Gastroesophageal sphincter (tissue), 4 donors: ENCODE results near the gene CASP1. TPM values are rescaled to one million over a fixed set of nuclear protein-coding genes. Genes with fewer than 3 reads are reported as not detected.
"Not testable (repeated sequence)": the region's sequence is repeated elsewhere in the genome, so short reads cannot be mapped to it uniquely, and the experiment has no call there.

Experiments
- ATAC-seq: fragments of 150-250 bp; one replicate; pipeline ENCODE4 v1.9.1; 2016; ENCODE audit warnings: mild to moderate bottlenecking, moderate library complexity
- H3K27ac ChIP-seq, 4 donors: fragments of 200-600 bp; sonication (generic) in 3 of 4; 1 replicate in 3 of 4; 2 replicates in 1 of 4; pipeline ENCODE4 v1.5.1; 2016 to 2019
- H3K27me3 ChIP-seq: fragments of 200-600 bp; sonication (generic); one replicate; pipeline ENCODE4 v1.5.1; 2019
- H3K36me3 ChIP-seq, 2 donors: fragments of 200-600 bp; sonication (generic); one replicate each; pipeline ENCODE4 v1.5.1; 2019; ENCODE audit warnings: control low read depth in 1 of 2
- H3K4me1 ChIP-seq, 3 donors: fragments of 200-600 bp; sonication (generic); 1 replicate in 2 of 3; 2 replicates in 1 of 3; pipeline ENCODE4 v1.5.1; 2016 to 2019; ENCODE audit warnings: control low read depth in 2 of 3
- H3K4me3 ChIP-seq, 2 donors: fragments of 200-600 bp; sonication (generic); one replicate each; pipeline ENCODE4 v1.5.1; 2019; ENCODE audit warnings: mild to moderate bottlenecking in 1 of 2, moderate library complexity in 1 of 2
- H3K9me3 ChIP-seq, 3 donors: fragments of 200-600 bp; sonication (generic); one replicate each; pipeline ENCODE4 v1.5.1; 2017 to 2019; ENCODE audit warnings: control low read depth in 2 of 3
- CTCF ChIP-seq, 4 experiments: fragments of 200-600 bp in 2 of 4; fragments of 450-650 bp in 2 of 4; sonication (generic) in 1 of 4; IDR thresholded peaks; one replicate each; pipeline ENCODE4 v1.5.1; 2017 to 2019; ENCODE audit warnings: antibody characterized with exemption in 4 of 4, mild to moderate bottlenecking in 2 of 4, moderate library complexity in 2 of 4
- EP300 ChIP-seq: sonication (generic); formaldehyde crosslinking; IDR thresholded peaks from one replicate; pipeline ENCODE4 v1.6.1; 2017; ENCODE audit warnings: antibody characterized with exemption, mild to moderate bottlenecking
- POLR2A ChIP-seq, 2 donors: fragments of 450-650 bp; IDR thresholded peaks; one replicate each; pipeline ENCODE4 v1.6.1; 2017; ENCODE audit warnings: antibody characterized with exemption in 2 of 2, mild to moderate bottlenecking in 2 of 2, moderate library complexity in 1 of 2
- POLR2AphosphoS5 ChIP-seq: sonication (generic); formaldehyde crosslinking; IDR thresholded peaks from one replicate; pipeline ENCODE4 v1.6.1; 2017; ENCODE audit warnings: antibody characterized with exemption
- whole genome bisulfite sequencing, 2 donors: methylation state at CpG; one replicate each; pipeline ENCODE4 v1.1.5; 2018; ENCODE audit warnings: low coverage in 1 of 2; 5-methylcytosine and 5-hydroxymethylcytosine counted together
- total RNA-seq, 4 donors: library from RNA; depleted of rRNA; stranded (reverse); fragments of >200 nt; gene quantifications; one replicate each; pipeline ENCODE4 v1.1.0, GENCODE V29; 2016

CASP1 gene
- total RNA-seq, 4 donors from 2014 or later = 3.0 to 12.8 (median 7.3) TPM

- no peak for ATAC-seq
- 80 to 94% methylated on average over 1 to 2 of the region's 2 CpGs for WGBS, 2 donors
- no peak overlapping the region for H3K27ac ChIP-seq
- no peaks in the 10 kb centered on the region for H3K9me3 ChIP-seq
- H3K27me3 ChIP-seq = no peaks in the 10 kb centered on the region
- no peak overlapping the region for H3K4me3 ChIP-seq
- TF ChIP-seq CTCF (IDR thresholded peaks at IDR 0.05) (no peak), POLR2AphosphoS5 (no peak), POLR2A (IDR thresholded peaks at IDR 0.05) (no peak), EP300 (no peak)
- no peaks in the 10 kb centered on the region for H3K4me1 ChIP-seq
- H3K36me3 ChIP-seq = no peaks in the 10 kb centered on the region
These were observed 39.2 kb upstream of the CASP1 start for GRCh38 chr11:105074166-105074530.

- no peaks in the 10 kb centered on the region for H3K9me3 ChIP-seq
- no peak for ATAC-seq
- 100% methylated on average over 1 of the region's 1 CpG; no CpG with 5 or more reads in 1 of the 2 donors for WGBS, 2 donors
These were observed 38.7 kb upstream of the CASP1 start for GRCh38 chr11:105073456-105074165.

GRCh38 chr11:105072080-105072479 lies 37.1 kb upstream of the CASP1 start:
- WGBS, 2 donors = 57 to 80% methylated on average over 1 of the region's 2 CpGs
- not testable (repeated sequence) for ATAC-seq, H3K4me1 ChIP-seq, H3K36me3 ChIP-seq, H3K27ac ChIP-seq, H3K9me3 ChIP-seq, H3K27me3 ChIP-seq, H3K4me3 ChIP-seq

More at GRCh38 chr11:105073456-105074165, 38.7 kb upstream of the CASP1 start:
- no peaks in the 10 kb centered on the region for H3K36me3 ChIP-seq
- H3K4me3 ChIP-seq = no peak overlapping the region
- no peak overlapping the region for H3K27ac ChIP-seq
- TF ChIP-seq POLR2A (IDR thresholded peaks at IDR 0.05) (no peak), POLR2AphosphoS5 (no peak), EP300 (no peak), CTCF (IDR thresholded peaks at IDR 0.05) (no peak)
- no peaks in the 10 kb centered on the region for H3K4me1 ChIP-seq
- no peaks in the 10 kb centered on the region for H3K27me3 ChIP-seq

GRCh38 chr11:105071089-105071732 lies 36.3 kb upstream of the CASP1 start:
- no peak for ATAC-seq
- Histone ChIP-seq H3K27me3 (no peaks in the 10 kb centered on the region), H3K27ac (no peak overlapping the region), H3K9me3 (no peaks in the 10 kb centered on the region), H3K36me3 (no peaks in the 10 kb centered on the region), H3K4me1 (no peaks in the 10 kb centered on the region), H3K4me3 (no peak overlapping the region)
- 72 to 100% methylated on average over 1 to 4 of the region's 4 CpGs for WGBS, 2 donors
- TF ChIP-seq CTCF (IDR thresholded peaks at IDR 0.05) (no peak), EP300 (no peak), POLR2A (IDR thresholded peaks at IDR 0.05) (no peak), POLR2AphosphoS5 (no peak)

- Histone ChIP-seq H3K27me3 (no peaks in the 10 kb centered on the region), H3K36me3 (no peaks in the 10 kb centered on the region), H3K4me1 (no peaks in the 10 kb centered on the region), H3K4me3 (no peak overlapping the region), H3K27ac (no peak overlapping the region), H3K9me3 (no peaks in the 10 kb centered on the region)
- TF ChIP-seq POLR2A (IDR thresholded peaks at IDR 0.05) (no peak), EP300 (no peak), CTCF (IDR thresholded peaks at IDR 0.05) (no peak), POLR2AphosphoS5 (no peak)
- 78 to 91% methylated on average over 4 of the region's 4 CpGs for WGBS, 2 donors
- ATAC-seq = no peak
These were observed 35.4 kb upstream of the CASP1 start for GRCh38 chr11:105070306-105070705.

DNA sequence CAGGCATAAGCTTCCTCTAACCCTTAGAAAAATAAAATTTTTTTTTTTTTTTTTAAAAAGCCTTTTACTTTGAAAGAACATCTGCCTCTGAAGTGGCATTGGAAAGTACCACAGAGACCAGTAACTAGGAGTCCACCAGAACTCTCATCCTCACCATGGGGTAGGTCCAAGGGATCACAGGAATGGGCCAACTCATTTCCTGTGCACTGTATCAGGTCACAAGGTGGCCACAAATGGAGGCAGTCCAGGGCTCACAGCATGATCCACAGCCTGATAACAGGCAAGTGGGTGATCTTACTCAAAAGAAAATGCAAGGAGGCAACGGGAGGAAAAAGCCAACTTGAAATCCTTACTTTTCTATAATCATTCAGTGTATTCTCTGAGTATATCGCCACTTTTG lies 34.8 kb upstream of the CASP1 start:
- not testable (repeated sequence) for H3K9me3 ChIP-seq, H3K4me3 ChIP-seq, ATAC-seq, H3K27ac ChIP-seq, H3K36me3 ChIP-seq, H3K27me3 ChIP-seq, H3K4me1 ChIP-seq
- 0 to 96% methylated on average over 1 to 2 of the region's 2 CpGs for WGBS, 2 donors

- not testable (repeated sequence) for H3K27ac ChIP-seq, H3K4me3 ChIP-seq, ATAC-seq, H3K36me3 ChIP-seq, H3K4me1 ChIP-seq, H3K9me3 ChIP-seq, H3K27me3 ChIP-seq
- WGBS, 2 donors = 38 to 49% methylated on average over 8 to 9 of the region's 9 CpGs
These were observed 28.4 kb upstream of the CASP1 start for GRCh38 chr11:105063245-105063941.
